Skeletal muscle tissue (tissue), 2 donors: ENCODE measurements around the gene MVP. TPM values are rescaled to one million over a fixed set of nuclear protein-coding genes. Genes with fewer than 3 reads are reported as not detected.

ENCODE experiments used
- small RNA-seq: library from RNA; depleted of rRNA; stranded (forward); fragments of <200 nt; gene quantifications from one replicate; pipeline ENCODE3, GENCODE V24; 2014
- total RNA-seq: library from RNA; depleted of rRNA; stranded (reverse); fragments of >200 nt; gene quantifications from one replicate; pipeline ENCODE4 v1.2.3, GENCODE V29; 2014

Gene MVP
- total RNA-seq, 1 donor from 2014 or later, result 28.2 TPM

Small RNA genes lying within 50 kb of the gene (small RNA-seq; reads per million reads assigned to genes)
- gene AC009133.6 (not detected), gene AC120114.4 (not detected)

Other genes starting within 250 kb of the MVP start
- gene SPN, start 157.2 kb upstream of the MVP start, total RNA-seq, result 1.0 TPM
- gene QPRT, start 141.3 kb upstream of the MVP start, total RNA-seq, result 34.4 TPM
- gene C16orf54, start 74.5 kb upstream of the MVP start, total RNA-seq, result 1.0 TPM
- gene ZG16, start 42.2 kb upstream of the MVP start, total RNA-seq, result not detected
- 33.4 TPM for gene KIF22, start 29.7 kb upstream of the MVP start, total RNA-seq
- gene MAZ, start 13.9 kb upstream of the MVP start, total RNA-seq, result 141 TPM
- gene PRRT2, start 8.3 kb upstream of the MVP start, total RNA-seq, result 0.52 TPM
- 8.9 TPM for gene PAGR1, start 4.3 kb upstream of the MVP start, total RNA-seq
- 24.5 TPM for gene CDIPT, start 42.8 kb downstream of the MVP start, total RNA-seq
- 2.1 TPM for gene SEZ6L2, start 79.1 kb downstream of the MVP start, total RNA-seq
- not detected for gene ASPHD1, start 80.0 kb downstream of the MVP start, total RNA-seq
- gene KCTD13, start 105.8 kb downstream of the MVP start, total RNA-seq, result 4.2 TPM
- gene TMEM219, start 141.6 kb downstream of the MVP start, total RNA-seq, result 35.0 TPM
- 35.0 TPM for gene TAOK2, start 153.4 kb downstream of the MVP start, total RNA-seq
- gene HIRIP3, start 175.2 kb downstream of the MVP start, total RNA-seq, result 9.4 TPM
- 12.5 TPM for gene INO80E, start 175.8 kb downstream of the MVP start, total RNA-seq
- gene DOC2A, start 190.6 kb downstream of the MVP start, total RNA-seq, result 0.52 TPM
- not detected for gene C16orf92, start 202.7 kb downstream of the MVP start, total RNA-seq
- 0.52 TPM for gene TLCD3B, start 210.8 kb downstream of the MVP start, total RNA-seq
- 1,497 TPM for gene ALDOA, start 245.3 kb downstream of the MVP start, total RNA-seq